Endothelial cell of umbilical vein (primary cell): Measurements from ENCODE around the gene CTSA. TPM values are rescaled to one million over a fixed set of nuclear protein-coding genes. Genes with fewer than 3 reads are reported as not detected.

Source experiments
- BruUV-seq: library from RNA; stranded (reverse); fragments of 400-500 nt; replicated peaks from 2 replicates; lab custom pipeline; 2021; lab: Mats Ljungman, UMichigan
- CTCF ChIA-PET: fragments of 300-600, 350-600 bp; sonication (Branson Sonifier 250); formaldehyde crosslinking; loops from one replicate; lab custom pipeline; 2021; ENCODE audit warnings: antibody characterized with exemption, inconsistent platforms; lab: Charles Lee
- POLR2A ChIA-PET: fragments of 300-600, 350-600 bp; sonication (Branson Sonifier 250); formaldehyde crosslinking; loops from one replicate; lab custom pipeline; 2021; ENCODE audit warnings: antibody characterized with exemption, inconsistent platforms; lab: Charles Lee
- DNase-seq: peaks from one replicate; pipeline ENCODE4 v3.0.0-alpha.2; 2011; ENCODE audit warnings: low read depth, low spot score
- FAIRE-seq: peaks from 2 replicates; lab custom pipeline; 2011; peaks lifted over from hg19 to GRCh38; lab: Jason Lieb, UNC
- H2AFZ ChIP-seq: 2 replicates; pipeline ENCODE4 v1.6.0; 2012; ENCODE audit warnings: low read depth, low read length, control low read depth, inconsistent platforms
- H3K27ac ChIP-seq: 2 replicates; pipeline ENCODE4 v1.5.1; 2011; ENCODE audit warnings: low read depth, mild to moderate bottlenecking, control low read depth, low read length, moderate library complexity; ENCODE audit not compliant: insufficient read depth
- H3K27me3 ChIP-seq, 2 experiments: 2 replicates each; pipeline versions ENCODE4 v1.6.0 to v1.6.1; 2011; ENCODE audit warnings: low read length in 2 of 2, mixed read lengths in 1 of 2; ENCODE audit not compliant: control insufficient read depth in 2 of 2, insufficient read depth in 2 of 2
- H3K36me3 ChIP-seq, 2 experiments: 2 replicates in 1 of 2; 3 replicates in 1 of 2; pipeline ENCODE4 v1.5.1; 2011; ENCODE audit warnings: low read length in 2 of 2, mild to moderate bottlenecking in 1 of 2, moderate library complexity in 1 of 2; ENCODE audit not compliant: control insufficient read depth in 2 of 2, insufficient read depth in 2 of 2; ENCODE audit errors: extremely low read depth in 1 of 2
- H3K4me1 ChIP-seq: 3 replicates; pipeline ENCODE4 v1.5.1; 2011; ENCODE audit warnings: mild to moderate bottlenecking, low read length; ENCODE audit not compliant: control insufficient read depth, insufficient read depth; ENCODE audit errors: extremely low read depth
- H3K4me2 ChIP-seq: 2 replicates; pipeline ENCODE4 v1.6.1; 2011; ENCODE audit warnings: low read length, control low read depth, mixed read lengths; ENCODE audit not compliant: insufficient read depth
- H3K4me3 ChIP-seq, 3 experiments: fragments of 200-600 bp in 1 of 3; sonication (generic), shearing (Covaris generic) in 1 of 3; replicated peaks in 1 of 3; 2 replicates each; pipeline ENCODE4 v1.5.1; 2011 to 2016; ENCODE audit warnings: control low read depth in 3 of 3, low read length in 3 of 3, mild to moderate bottlenecking in 2 of 3, inconsistent platforms in 1 of 3, low read depth in 1 of 3, moderate library complexity in 1 of 3; ENCODE audit not compliant: insufficient read depth in 1 of 3
- H3K79me2 ChIP-seq: 2 replicates; pipeline ENCODE4 v1.6.0; 2012; ENCODE audit warnings: low read length, inconsistent platforms; ENCODE audit not compliant: control insufficient read depth, insufficient read depth
- H3K9ac ChIP-seq: replicated peaks from 2 replicates; pipeline ENCODE3; 2011; ENCODE audit warnings: low read length, control low read depth; ENCODE audit not compliant: insufficient read depth; ENCODE audit errors: extremely low read depth
- H3K9me1 ChIP-seq: replicated peaks from 3 replicates; pipeline ENCODE4 v1.6.0; 2011; ENCODE audit warnings: mild to moderate bottlenecking, low read length; ENCODE audit not compliant: control insufficient read depth, insufficient read depth; ENCODE audit errors: extremely low read depth
- H3K9me3 ChIP-seq: replicated peaks from 2 replicates; pipeline ENCODE4 v1.5.1; 2012; ENCODE audit warnings: low read length, inconsistent platforms; ENCODE audit not compliant: control insufficient read depth, insufficient read depth
- H4K20me1 ChIP-seq: replicated peaks from 2 replicates; pipeline ENCODE3; 2011; ENCODE audit warnings: mild to moderate bottlenecking, low read length; ENCODE audit not compliant: control insufficient read depth, insufficient read depth; ENCODE audit errors: extremely low read depth
- EZH2 ChIP-seq: IDR thresholded peaks from 2 replicates; pipeline ENCODE4 v1.6.1; 2012; ENCODE audit warnings: borderline replicate concordance, low read depth, mild to moderate bottlenecking, moderate library complexity, low read length, inconsistent platforms; ENCODE audit not compliant: severe bottlenecking
- FOS ChIP-seq: IDR thresholded peaks from 2 replicates; pipeline ENCODE4 v1.6.1; 2011; ENCODE audit warnings: mild to moderate bottlenecking, low read length, moderate library complexity, borderline replicate concordance; ENCODE audit not compliant: insufficient read depth
- GATA2 ChIP-seq: IDR thresholded peaks from 2 replicates; pipeline ENCODE4 v1.7.0; 2011; ENCODE audit warnings: low read depth, mild to moderate bottlenecking, moderate library complexity, mixed read lengths, low read length; ENCODE audit not compliant: insufficient read length, insufficient read depth
- JUN ChIP-seq: IDR thresholded peaks from 2 replicates; pipeline ENCODE4 v1.6.1; 2011; ENCODE audit warnings: borderline replicate concordance, low read depth; ENCODE audit not compliant: insufficient read length, insufficient read depth
- MYC ChIP-seq: IDR thresholded peaks from one replicate; pipeline ENCODE4 v1.6.1; 2011; ENCODE audit warnings: mild to moderate bottlenecking, low read depth, low read length
- POLR2A ChIP-seq: IDR thresholded peaks from 2 replicates; pipeline ENCODE4 v1.6.1; 2012; ENCODE audit warnings: low read depth, mild to moderate bottlenecking, control low read depth, low read length
- POLR2AphosphoS5 ChIP-seq: IDR thresholded peaks from 2 replicates; pipeline ENCODE4 v1.6.1; 2012; ENCODE audit warnings: low read depth, mild to moderate bottlenecking, control low read depth, low read length, moderate library complexity; ENCODE audit not compliant: insufficient read depth
- dilution Hi-C: fragments of 300-500 bp; cut with MboI; formaldehyde crosslinking; loops from one replicate; pipeline ENCODE4 v1.15.0; 2019; ENCODE audit warnings: low sequenced_read_pairs; ENCODE audit not compliant: extremely low pct_ligation_motif_present
- intact Hi-C: fragments of 100-400 bp; cut with micrococcal nuclease; formaldehyde crosslinking; loops from one replicate; pipeline ENCODE4 v1.10.0; 2022
- polyA plus RNA-seq, 4 experiments: library from polyadenylated mRNA; depleted of rRNA in 3 of 4; stranded (reverse) in 3 of 4; unstranded in 1 of 4; fragments of >200 nt; gene quantifications; 2 replicates each; pipeline versions ENCODE4 v1.2.1 to v1.2.3, GENCODE V29; 2011 to 2012; ENCODE audit warnings: missing spikeins in 1 of 4
- total RNA-seq: library from RNA; stranded (reverse); gene quantifications from 2 replicates; pipeline ENCODE4 v1.2.3, GENCODE V29; 2021
- TF ChIP-seq, protein P1 (sequence below), 2 donors: IDR thresholded peaks; 1 replicate in 1 of 2; 2 replicates in 1 of 2; pipeline ENCODE4 v1.5.1; 2011; ENCODE audit warnings: low read length in 2 of 2, mild to moderate bottlenecking in 2 of 2, moderate library complexity in 2 of 2, control low read depth in 1 of 2, inconsistent platforms in 1 of 2, low read depth in 1 of 2; ENCODE audit not compliant: insufficient read depth in 1 of 2; ENCODE audit errors: extremely low read depth in 1 of 2
- TF ChIP-seq, protein P2 (sequence below): IDR thresholded peaks from 2 replicates; pipeline ENCODE4 v1.6.1; 2011; ENCODE audit not compliant: insufficient read depth, insufficient read length

Gene CTSA
- total and polyA plus RNA-seq, 2 donors (not counting 3 experiments of a cell fraction or from before 2014, with no cell fraction given): 169 to 409 TPM

GRCh38 chr20:45893831-45894230 lies 2.7 kb downstream of the CTSA start:
- Histone ChIP-seq H3K4me3 (no peak overlapping the region), H3K9me3 (no peaks in the 10 kb centered on the region), H3K4me1 (peaks cover 22% of the 10 kb centered on the region), H3K27me3 (no peaks in the 10 kb centered on the region), H3K27ac (no peak overlapping the region), H3K4me2 (no peak overlapping the region), H3K79me2 (no peaks in the 10 kb centered on the region), H3K9me1 (no peaks in the 10 kb centered on the region), H3K9ac (no peak overlapping the region), H2AFZ (no peak overlapping the region), H4K20me1 (no peaks in the 10 kb centered on the region), H3K36me3 (peaks cover 4 to 28% of the 10 kb centered on the region in 2 experiments)
- dilution Hi-C loops (no loop called here), intact Hi-C loops (no loop called here)
- no peak for TF ChIP-seq POLR2AphosphoS5
- no peak for TF ChIP-seq JUN
- TF ChIP-seq GATA2: no peak
- TF ChIP-seq, protein P1, sequence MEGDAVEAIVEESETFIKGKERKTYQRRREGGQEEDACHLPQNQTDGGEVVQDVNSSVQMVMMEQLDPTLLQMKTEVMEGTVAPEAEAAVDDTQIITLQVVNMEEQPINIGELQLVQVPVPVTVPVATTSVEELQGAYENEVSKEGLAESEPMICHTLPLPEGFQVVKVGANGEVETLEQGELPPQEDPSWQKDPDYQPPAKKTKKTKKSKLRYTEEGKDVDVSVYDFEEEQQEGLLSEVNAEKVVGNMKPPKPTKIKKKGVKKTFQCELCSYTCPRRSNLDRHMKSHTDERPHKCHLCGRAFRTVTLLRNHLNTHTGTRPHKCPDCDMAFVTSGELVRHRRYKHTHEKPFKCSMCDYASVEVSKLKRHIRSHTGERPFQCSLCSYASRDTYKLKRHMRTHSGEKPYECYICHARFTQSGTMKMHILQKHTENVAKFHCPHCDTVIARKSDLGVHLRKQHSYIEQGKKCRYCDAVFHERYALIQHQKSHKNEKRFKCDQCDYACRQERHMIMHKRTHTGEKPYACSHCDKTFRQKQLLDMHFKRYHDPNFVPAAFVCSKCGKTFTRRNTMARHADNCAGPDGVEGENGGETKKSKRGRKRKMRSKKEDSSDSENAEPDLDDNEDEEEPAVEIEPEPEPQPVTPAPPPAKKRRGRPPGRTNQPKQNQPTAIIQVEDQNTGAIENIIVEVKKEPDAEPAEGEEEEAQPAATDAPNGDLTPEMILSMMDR (IDR thresholded peaks at IDR 0.05; ENCODE audit: extremely low read depth in 1 of 2, insufficient read depth in 1 of 2, low read depth in 1 of 2, low read length in 2 of 2): no peak
- no peak for TF ChIP-seq POLR2A
- TF ChIP-seq EZH2: no peak
- no peak for TF ChIP-seq MYC
- no peak for TF ChIP-seq FOS
- TF ChIP-seq, protein P2, sequence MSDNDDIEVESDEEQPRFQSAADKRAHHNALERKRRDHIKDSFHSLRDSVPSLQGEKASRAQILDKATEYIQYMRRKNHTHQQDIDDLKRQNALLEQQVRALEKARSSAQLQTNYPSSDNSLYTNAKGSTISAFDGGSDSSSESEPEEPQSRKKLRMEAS: no peak
- no peak for FAIRE-seq
- DNase-seq: no peak
- POLR2A ChIA-PET: no interaction called here
- CTCF ChIA-PET: no interaction called here
- no TSS peak for BruUV-seq
